ENCODE results near the gene NUP205.

The NUP205 gene

DNA sequence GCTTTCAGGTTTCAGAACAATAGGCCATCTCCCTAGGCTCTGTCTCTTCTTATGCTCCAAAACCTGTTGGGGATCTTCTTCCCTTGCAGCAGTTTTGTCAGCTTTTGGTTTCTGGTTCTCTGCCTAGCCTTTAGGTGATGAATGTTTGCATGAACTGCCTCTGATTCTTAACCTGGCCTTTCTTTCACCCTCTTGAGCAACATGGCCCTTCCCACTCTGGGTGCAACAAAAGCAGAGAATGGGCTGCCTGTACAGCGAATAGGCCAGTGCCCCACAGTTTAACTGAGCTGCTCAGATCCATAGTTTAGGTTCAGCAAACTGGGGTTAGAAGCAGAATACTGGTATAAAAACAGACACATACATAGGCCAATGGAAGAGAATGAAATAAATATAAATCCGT, 18.1 kb upstream of the NUP205 start:
- DNase-seq (ENCODE audit: low read depth), result no peak

DNA sequence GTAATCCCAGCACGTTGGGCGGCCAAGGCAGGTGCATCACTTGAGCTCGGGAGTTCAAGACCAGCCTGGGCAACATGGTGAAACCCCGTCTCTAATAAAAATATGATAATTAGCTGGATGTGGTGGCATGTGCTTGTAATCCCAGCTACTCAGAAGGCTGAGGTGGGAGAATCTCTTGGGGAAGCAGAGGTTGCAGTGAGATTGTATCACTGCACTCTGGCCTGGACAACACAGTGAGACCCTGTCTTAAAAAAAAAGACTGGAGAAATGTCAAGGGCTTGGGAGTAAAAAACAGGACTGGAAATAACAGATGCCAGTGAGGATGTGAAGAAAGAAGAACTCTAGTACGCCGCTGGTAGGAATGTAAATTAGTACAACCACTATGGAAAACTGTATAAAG, 16.7 kb upstream of the NUP205 start:
- no peak for DNase-seq (ENCODE audit: low read depth)

DNA sequence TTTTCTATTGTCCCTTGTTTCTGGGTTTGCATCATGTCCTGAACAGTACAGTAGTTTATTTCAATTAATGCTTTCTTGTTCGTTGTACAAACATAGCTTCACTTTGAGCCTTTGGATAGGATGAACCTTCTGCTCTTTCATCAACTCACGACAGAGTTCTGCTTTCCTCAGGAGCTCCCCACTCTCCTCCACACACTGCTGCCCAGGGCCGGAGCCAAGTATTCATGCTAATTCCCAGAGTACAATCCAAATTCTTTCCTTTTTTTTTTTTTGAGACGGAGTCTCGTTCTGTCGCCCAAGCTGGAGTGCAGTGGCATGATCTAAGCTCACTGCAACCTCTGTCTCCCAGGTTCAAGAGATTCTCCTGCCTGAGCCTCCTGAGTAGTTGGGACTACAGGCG, 7.5 kb upstream of the NUP205 start:
- no peak for DNase-seq (ENCODE audit: low read depth)

DNA sequence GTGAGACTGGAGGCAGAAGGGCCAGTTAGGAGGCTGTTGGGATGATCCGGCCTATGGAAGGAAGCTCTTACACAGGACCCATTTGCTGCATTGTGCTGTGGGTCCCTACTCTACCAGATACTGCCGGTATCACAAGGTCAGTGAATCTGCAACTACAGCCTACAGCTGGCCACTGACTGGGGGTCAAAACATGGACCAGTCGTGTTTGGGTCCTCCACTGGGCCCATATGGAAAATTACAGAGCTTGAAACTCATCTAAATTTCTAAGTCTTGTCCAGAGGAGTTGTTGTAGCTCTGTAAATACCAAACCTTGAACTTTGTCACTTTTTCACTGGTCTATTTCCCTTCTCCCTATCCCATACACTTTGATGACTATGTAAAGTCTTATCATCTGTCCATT, 5.6 kb upstream of the NUP205 start:
- DNase-seq (ENCODE audit: low read depth), result no peak

DNA sequence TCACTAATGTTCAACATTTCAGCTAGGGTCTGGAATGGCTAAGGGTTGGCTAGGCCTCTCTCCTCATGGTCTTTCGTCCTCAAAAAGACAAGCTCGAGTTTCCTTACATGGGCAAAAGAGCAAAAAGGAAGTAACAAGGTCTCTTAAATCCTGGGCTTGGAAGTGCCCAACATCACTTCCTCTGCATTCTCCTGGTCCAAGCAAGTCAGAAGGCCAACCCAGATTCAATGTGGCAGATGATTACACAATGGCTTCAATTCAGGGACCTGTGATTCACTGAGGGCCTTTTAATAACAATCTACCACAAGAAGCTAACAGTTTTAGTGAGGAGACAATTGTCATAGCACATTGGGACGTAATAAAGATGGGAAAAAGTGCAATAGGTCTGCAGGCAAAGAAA, 4.4 kb upstream of the NUP205 start:
- no peak for DNase-seq (ENCODE audit: low read depth)

DNA sequence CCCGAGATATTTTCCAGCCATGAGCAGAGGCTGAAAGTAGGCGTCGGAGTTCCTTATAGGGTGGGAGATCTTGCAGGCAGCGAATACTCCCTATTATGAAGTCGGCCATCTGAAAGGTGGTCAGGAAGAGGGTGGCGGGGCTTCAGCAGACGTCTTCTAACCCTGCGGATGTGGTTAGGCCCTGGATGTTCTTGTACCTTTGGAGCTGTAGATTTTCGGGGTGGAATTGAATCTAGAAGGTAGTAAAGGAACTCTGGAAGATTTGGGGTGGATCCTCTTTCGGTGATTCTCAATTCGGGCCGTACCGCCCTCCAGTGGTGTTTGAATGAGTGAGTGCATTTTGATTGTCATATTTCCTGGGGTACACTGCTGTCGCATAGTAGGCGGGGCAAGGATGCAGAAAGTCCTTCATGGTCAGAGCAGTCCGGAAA, 635 bp downstream of the NUP205 start:
- no peak for DNase-seq (ENCODE audit: low read depth)

DNA sequence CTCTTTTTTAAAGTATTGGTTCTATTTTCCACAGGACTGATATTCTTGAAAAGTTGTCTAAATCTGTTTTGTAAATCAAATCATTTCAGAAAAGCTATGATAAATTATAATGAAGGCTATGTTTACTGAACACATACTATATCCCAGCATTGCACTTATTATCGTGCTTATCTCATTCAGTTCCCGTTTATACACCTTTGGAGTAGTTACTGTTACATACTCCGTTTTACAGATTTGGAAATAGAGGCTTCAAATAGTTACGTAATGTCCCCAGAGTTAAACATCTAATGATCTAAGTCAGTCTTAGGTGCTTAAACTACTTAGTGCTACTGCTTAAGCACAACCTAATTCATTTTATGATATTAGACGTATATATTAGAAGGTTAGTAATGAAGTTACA, 1.2 kb downstream of the NUP205 start:
- no peak for DNase-seq (ENCODE audit: low read depth)

DNA sequence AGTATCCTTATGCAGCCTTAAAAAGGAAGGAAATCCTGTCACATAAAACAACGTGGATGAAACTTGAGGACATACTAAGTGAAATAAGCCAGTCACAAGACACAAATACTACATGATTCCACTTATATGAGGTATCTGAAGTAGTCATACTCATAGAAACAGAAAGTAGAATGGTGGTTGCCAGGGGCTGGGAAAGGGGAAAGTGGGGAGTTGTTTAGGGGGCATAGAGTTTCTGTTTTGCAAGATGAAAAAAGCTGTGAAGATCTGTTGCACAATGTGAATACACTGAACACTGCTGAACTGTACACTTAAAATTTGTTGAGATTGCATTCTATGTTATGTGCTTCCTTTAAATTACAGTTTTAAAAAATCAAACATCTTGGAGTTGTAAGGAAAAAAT, 2.9 kb downstream of the NUP205 start:
- no peak for DNase-seq (ENCODE audit: low read depth)

DNA sequence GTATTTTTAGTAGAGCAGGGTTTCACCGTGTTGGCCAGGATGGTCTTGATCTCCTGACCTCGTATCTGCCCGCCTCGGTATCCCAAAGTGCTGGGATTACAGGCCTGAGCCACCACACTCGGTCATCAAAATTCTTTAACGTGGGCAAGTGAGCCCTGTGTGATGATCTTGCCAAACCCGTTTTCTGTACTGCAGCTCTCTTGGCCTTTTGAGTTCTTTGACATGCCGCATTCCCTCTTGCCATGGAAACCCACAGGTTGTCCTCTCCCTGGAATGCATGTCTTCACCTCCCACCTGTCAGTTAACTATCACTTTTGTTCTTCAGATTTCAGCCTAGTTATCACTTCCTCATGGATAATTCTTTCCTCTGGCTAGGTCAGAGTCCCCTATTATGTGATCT, 5.0 kb downstream of the NUP205 start:
- no peak for DNase-seq (ENCODE audit: low read depth)

DNA sequence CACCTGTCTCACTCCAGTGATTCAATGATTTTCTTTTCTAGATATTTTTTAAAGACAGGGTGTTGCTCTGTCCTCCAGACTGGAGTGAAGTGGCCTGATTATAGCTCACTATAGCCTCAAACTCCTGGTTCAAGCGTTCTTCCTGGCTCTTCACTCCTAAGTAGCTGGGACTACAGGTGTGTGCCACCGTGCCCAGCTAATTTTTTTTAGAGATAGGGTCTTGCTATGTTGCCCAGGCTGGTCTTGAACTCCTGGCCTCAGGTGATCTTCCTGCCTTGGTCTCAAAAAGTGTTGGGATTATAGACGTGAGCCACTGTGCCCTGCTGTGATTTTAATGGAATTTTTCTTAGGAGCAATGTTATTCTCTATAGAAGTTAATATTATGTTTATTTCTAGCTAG, 14.1 kb downstream of the NUP205 start:
- no peak for DNase-seq (ENCODE audit: low read depth)

DNA sequence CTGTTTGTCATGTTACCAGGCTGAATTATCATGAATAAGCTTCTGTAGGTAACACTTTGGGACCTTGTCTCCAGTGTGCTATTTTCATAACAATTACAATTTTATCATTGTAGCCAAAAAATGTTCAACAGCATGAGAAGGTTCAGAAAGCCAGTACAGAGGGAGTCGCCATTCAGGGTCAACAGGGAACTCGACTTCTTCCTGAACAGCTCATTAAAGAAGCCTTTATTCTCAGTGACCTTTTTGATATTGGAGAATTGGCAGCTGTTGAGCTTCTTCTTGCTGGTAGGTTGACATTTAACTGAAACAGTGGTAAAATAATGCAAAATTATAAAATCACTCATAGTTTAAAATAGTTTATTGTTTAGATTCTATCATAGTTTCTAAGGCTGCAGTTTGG, 15.8 kb downstream of the NUP205 start:
- DNase-seq (ENCODE audit: low read depth), result no peak

DNA sequence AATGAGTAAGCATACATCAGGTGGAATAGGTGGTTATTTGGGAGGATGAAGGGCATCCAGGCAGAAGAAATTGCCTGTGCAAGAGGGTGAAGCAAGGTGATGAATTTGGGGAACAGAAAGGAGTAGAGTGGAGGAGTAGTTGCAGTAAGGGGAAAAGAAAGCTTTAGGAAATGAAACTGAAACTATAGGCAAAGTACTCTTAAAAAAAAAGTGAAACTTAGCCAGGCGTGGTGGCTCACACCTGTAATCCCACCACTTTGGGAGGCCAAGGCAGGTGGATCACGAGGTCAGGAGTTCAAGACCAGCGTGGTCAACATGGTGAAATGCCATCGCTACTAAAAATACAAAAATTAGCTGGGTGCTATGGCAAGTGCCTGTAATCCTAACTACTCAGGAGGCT, 17.6 kb downstream of the NUP205 start:
- DNase-seq (ENCODE audit: low read depth), result no peak

DNA sequence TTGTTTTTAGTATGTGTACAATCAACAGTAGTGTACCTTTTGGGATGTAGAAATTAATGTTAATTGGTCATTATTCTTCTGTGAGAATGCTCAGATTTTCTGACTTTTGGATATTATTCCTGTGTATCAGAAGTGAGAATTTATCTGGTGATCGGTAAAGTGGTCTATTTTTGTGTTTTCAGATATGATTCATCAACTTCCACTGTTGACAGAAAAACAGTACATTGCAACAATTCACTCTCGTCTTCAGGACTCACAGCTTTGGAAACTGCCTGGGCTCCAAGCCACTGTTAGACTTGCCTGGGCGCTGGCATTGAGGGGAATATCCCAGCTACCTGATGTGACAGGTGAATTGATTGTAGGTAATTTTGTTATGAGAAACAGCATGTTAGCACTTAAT, 20.9 kb downstream of the NUP205 start:
- no peak for DNase-seq (ENCODE audit: low read depth)

DNA sequence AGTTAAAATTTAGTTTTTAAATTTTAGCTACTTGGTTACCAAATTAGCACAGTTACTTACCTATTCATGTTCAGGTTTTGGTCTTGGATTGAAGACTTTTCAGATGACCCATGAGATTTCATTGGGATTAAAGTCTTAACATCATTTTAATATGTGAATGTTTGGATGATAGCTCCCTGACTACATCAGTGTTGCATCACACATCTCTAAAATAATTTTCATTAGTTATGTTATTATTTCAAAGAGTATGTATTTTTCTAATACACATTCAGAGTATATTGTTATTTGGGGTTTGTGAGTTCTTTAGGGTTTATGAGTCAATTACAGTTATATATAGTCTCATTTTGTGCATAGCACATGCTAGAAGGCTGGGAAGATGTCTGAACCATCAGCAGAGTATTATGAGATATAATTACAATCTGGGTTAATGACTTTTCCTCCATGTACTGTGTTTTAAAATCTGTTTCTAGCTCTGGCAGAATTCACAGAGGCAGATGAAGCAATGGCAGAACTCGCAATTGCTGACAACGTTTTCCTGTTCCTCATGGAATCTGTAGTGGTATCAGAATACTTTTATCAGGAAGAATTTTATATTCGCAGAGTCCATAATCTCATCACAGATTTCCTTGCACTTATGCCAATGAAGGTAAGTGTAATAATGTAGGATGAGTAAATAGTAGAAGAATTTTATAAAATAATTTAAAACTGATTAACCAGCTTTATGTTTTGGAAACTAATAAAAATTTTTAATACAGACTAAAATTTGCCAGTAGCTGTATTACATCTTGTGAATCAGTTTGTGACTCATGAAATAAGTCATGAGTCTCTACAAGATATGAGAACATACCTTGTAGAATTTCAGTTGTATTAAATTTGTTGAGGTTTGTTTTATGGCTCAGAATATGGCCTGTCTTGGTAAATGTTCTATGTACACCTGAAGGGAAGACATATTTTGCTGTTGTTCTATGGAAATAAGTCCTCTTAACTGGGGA, 26.9 kb downstream of the NUP205 start:
- no peak for DNase-seq (ENCODE audit: low read depth)

DNA sequence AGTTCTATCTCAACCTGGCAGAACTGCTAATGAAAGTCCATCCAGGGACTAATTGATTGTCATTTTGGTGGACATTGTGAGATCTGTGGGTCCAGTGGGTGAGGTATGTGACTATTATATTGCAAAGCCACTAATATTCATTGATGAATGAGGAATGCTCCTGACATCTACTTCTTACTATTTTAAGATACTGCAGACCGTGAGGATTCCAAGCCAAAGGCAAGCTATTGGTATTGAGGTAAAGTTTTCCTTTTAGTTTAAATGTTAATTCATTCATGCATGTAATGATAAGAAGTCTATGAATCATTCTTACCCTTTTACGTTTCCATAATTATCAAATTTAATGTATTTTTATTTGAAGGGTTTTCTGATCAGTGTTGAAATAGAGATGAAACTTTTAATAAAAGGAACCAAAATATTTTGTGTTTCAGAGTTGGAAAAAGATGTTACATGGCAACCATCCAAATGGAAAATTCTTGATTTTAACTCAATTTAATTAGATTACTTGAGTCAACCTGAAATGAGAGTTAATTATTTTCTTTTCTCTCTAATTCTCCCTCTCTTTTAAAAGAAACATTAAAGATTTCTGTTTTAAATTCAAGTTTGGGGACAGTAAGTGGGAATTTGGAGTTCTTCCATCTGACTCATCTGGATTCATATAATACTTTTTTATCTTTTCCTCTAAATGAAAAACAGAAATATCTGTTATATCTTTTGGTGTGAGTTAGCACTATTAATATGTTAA, 39.6 kb downstream of the NUP205 start:
- DNase-seq (ENCODE audit: low read depth), result no peak

DNA sequence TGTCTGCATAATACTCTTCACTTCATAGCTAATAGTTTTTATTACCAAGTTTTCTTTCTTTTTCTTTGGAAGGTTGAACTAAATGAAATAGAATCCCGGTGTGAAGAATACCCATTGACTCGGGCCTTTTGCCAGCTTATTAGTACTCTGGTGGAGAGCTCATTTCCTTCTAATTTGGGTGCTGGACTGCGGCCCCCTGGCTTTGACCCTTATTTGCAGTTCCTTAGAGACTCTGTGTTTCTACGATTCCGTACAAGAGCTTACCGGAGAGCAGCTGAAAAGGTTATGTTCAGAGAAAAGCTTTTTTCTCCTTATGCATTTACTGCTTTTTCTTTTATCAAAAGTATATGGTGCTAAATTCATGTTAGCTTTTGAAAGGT, 40.2 kb downstream of the NUP205 start:
- DNase-seq (ENCODE audit: low read depth), result no peak

DNA sequence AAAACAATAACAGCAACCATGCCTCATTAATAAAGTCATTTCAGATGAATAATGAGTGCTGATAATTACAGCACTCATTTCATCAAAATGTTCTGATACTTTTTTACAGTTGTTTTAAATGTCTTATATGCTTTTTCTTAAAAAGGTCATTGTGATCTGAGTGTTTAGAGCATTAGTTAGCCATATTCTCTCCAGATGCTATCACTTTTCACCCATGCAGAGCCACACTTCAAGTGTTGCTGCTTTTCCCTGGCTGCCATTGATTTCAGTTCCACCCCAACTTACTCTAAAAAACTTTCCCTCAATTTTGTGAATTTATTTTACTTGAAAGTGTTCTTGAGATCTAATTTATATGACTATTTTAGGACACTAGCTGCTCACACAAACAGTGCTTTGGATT, 41.8 kb downstream of the NUP205 start:
- DNase-seq (ENCODE audit: low read depth), result no peak

DNA sequence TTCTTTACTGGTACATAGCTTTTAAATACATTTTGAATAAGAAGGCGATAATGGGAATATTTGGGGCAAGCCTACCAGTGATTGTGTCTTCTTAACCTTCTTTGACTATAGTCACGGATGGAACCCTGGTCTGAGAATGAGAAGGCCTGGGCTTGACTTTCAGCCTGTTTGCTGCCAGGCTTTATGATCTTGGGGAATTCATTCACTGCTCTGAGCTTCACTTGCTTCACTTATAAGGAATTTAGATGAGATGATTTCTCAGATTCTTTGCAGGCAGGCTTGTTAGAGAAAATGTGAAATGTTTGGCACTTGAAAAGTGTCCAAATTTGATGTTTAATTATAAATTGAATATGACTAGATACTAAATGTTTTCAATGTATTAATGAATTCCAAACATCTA, 42.5 kb downstream of the NUP205 start:
- no peak for DNase-seq (ENCODE audit: low read depth)

DNA sequence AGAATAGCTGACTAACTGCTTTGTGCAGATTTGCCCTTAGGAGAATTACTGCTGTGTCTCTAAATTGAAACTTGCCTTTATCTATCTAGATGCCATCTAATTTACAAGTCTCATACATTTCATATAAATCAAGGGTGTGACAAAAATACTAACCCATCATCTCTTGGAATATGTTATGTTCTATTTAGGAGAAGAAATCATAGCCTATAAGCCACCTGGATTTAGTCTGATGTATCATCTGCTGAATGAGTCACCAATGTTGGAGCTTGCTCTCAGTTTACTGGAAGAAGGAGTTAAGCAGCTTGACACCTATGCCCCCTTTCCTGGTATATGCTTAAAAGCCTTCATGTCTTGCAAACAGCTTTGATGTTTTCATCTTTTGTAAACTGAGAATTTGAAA, 43.5 kb downstream of the NUP205 start:
- no peak for DNase-seq (ENCODE audit: low read depth)

DNA sequence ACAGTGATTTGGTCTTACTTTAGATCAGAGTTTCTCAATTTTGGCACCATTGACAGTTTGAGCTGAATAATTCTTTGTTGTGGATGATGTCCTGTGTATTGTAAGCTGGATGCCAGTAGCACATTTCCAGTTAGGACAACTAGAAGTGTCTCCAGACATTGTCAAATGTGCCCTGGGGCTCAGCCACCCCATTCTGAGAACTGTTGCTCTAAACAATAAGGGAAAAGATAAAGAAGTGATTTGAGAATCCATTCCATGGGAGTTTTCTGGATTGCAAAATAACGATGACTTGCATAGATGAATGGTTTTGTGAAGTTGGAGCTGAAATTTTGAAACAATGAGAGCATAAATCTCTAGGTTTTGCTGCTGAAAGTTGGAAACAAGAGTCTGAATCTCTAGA, 44.6 kb downstream of the NUP205 start:
- DNase-seq (ENCODE audit: low read depth), result no peak

DNA sequence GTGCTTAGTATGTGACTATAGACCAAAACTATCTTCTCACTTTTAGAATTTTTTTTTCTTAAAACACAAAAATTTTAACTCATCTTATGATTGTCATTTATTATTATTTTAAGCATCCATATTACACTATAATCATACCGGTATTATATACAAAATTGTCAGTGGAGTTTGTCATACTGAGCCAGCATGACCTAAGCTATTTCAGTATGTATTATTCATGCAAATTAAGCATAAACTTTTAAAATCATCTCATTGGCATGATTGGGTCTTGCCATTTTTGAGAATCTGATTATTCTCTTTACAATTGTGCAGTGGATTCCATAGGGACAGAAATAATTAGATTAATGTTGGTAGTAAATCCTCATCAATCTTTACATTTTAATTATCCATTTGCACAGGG, 58.4 kb downstream of the NUP205 start:
- DNase-seq (ENCODE audit: low read depth), result no peak

DNA sequence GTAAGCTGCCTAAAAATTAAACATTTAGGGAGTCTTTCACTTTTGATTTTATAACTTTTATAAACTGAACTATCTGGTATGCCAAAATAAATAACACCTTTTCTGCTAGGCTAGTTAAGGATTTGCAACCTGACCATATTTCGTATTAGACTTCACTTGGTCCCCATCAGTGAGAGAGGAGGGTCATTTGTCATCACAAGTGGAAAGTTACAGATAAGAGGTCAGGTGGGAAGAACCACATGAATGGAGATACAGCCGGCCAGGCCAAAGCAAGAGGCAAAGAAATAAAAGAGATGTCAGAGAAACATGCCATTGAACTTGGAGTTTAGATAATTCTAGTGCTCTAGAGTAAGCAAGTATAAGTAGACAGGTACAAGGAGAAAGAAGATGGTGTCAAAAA, 60.1 kb downstream of the NUP205 start:
- DNase-seq (ENCODE audit: low read depth), result no peak

DNA sequence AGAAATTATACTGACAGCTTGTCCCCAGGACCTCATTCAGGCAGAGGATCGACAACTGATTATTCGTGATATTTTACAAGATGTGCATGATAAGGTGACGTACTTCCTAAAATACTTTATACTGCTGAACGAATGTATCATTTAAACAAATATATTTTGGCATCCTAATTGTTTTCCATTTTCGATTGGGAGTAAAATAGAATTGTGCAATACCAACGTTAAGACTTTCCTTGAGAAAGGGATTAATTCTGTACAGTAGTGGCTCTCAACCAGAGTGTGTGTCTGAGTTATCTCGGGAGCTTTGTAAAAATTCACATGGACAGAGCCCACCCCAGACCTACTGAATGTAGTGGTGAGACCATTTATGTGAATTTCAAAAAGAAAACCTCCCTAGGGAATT, 60.8 kb downstream of the NUP205 start:
- DNase-seq (ENCODE audit: low read depth), result no peak

DNA sequence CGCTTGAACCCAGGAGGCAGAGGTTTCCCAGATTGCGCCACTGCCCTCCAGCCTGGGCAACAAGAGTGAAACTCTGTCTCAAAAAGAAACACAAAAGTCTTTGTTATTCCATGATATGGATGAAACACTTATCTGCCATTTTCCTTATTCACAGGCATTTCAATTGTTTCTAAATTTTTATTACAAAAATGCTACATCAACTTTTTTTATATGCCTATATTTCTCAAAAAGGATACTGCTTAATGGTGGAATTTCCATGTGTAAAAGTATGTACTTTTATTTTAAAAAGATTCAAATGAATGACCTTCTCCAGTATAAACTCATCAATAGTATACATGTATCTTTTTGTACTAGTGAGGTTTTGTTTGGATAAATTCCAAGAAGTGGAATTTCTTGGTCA, 62.7 kb downstream of the NUP205 start:
- no peak for DNase-seq (ENCODE audit: low read depth)
